Endothelial cell of umbilical vein (primary cell): Measurements from ENCODE around the gene PCDHB16.

ENCODE experiments used
- EZH2 ChIP-seq: IDR thresholded peaks from 2 replicates; pipeline ENCODE4 v1.6.1; 2012; ENCODE audit warnings: borderline replicate concordance, low read depth, mild to moderate bottlenecking, moderate library complexity, low read length, inconsistent platforms; ENCODE audit not compliant: severe bottlenecking
- POLR2A ChIP-seq: IDR thresholded peaks from 2 replicates; pipeline ENCODE4 v1.6.1; 2012; ENCODE audit warnings: low read depth, mild to moderate bottlenecking, control low read depth, low read length
- POLR2AphosphoS5 ChIP-seq: IDR thresholded peaks from 2 replicates; pipeline ENCODE4 v1.6.1; 2012; ENCODE audit warnings: low read depth, mild to moderate bottlenecking, control low read depth, low read length, moderate library complexity; ENCODE audit not compliant: insufficient read depth
- TF ChIP-seq, protein P1 (sequence below), 2 donors: IDR thresholded peaks; 1 replicate in 1 of 2; 2 replicates in 1 of 2; pipeline ENCODE4 v1.5.1; 2011; ENCODE audit warnings: low read length in 2 of 2, mild to moderate bottlenecking in 2 of 2, moderate library complexity in 2 of 2, control low read depth in 1 of 2, inconsistent platforms in 1 of 2, low read depth in 1 of 2; ENCODE audit not compliant: insufficient read depth in 1 of 2; ENCODE audit errors: extremely low read depth in 1 of 2

DNA sequence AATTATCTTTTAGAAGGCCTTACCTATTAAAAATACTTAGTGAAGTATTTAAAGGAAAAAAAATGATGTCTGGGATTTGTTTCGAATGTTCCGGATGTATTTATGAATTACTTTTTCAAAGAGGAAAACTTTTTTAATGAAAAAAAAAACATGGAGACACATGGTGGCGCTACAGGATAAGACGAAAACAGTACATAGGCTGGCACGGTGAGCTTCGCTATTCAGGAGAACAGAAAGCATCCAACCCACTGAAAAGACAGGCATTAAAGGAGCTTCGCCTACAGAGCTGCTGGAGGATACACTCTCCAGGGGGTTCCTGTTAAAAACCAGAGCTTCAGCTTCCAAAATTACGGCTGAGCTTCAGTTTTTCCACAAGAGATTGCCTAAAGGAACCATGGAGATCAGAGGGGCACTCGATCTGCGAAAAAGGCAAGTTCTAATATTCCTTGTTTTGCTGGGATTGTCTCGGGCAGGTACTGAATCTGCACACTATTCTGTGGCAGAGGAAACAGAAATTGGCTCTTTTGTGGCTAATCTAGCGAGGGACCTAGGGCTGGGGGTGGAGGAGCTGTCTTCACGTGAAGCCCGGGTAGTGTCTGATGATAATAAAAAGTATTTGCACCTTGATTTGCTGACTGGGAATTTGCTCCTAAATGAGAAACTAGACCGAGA lies 41.1 kb downstream of the PCDHB16 start, which contains the start of gene PCDHB14:
- TF ChIP-seq EZH2: no peak
- TF ChIP-seq POLR2A: no peak
- TF ChIP-seq, protein P1, sequence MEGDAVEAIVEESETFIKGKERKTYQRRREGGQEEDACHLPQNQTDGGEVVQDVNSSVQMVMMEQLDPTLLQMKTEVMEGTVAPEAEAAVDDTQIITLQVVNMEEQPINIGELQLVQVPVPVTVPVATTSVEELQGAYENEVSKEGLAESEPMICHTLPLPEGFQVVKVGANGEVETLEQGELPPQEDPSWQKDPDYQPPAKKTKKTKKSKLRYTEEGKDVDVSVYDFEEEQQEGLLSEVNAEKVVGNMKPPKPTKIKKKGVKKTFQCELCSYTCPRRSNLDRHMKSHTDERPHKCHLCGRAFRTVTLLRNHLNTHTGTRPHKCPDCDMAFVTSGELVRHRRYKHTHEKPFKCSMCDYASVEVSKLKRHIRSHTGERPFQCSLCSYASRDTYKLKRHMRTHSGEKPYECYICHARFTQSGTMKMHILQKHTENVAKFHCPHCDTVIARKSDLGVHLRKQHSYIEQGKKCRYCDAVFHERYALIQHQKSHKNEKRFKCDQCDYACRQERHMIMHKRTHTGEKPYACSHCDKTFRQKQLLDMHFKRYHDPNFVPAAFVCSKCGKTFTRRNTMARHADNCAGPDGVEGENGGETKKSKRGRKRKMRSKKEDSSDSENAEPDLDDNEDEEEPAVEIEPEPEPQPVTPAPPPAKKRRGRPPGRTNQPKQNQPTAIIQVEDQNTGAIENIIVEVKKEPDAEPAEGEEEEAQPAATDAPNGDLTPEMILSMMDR (IDR thresholded peaks at IDR 0.05; ENCODE audit: extremely low read depth in 1 of 2, insufficient read depth in 1 of 2, low read depth in 1 of 2, low read length in 2 of 2): no peak
- TF ChIP-seq POLR2AphosphoS5: no peak
